Measurements from ENCODE around the gene FGGY.
"Not testable (repeated sequence)": the region's sequence is repeated elsewhere in the genome, so short reads cannot be mapped to it uniquely, and the experiment has no call there.

Gene FGGY

GRCh38 chr1:59598120-59598440, 301.2 kb downstream of the FGGY start:
- Histone ChIP-seq H2AFZ (ENCODE audit: low read depth, low read length) (no peak overlapping the region), H3K27me3 (ENCODE audit: insufficient read depth, low read length) (no peaks in the 10 kb centered on the region), H3K36me3 (ENCODE audit: insufficient read depth, low read length) (no peaks in the 10 kb centered on the region), H3K4me1 (ENCODE audit: insufficient read depth, low read length) (peaks cover 14% of the 10 kb centered on the region), H3K4me3 (ENCODE audit: low read length) (no peak overlapping the region), H3K9me3 (ENCODE audit: low read length) (no peaks in the 10 kb centered on the region)

GRCh38 chr1:59601041-59601441, 304.1 kb downstream of the FGGY start:
- no peak overlapping the region for H3K4me3 ChIP-seq (ENCODE audit: low read length)
- no peaks in the 10 kb centered on the region for H3K9me3 ChIP-seq (ENCODE audit: low read length)
- no peaks in the 10 kb centered on the region for H3K36me3 ChIP-seq (ENCODE audit: insufficient read depth, low read length)
- peaks cover 16% of the 10 kb centered on the region for H3K4me1 ChIP-seq (ENCODE audit: insufficient read depth, low read length)
- no peak overlapping the region for H2AFZ ChIP-seq (ENCODE audit: low read depth, low read length)
- no peaks in the 10 kb centered on the region for H3K27me3 ChIP-seq (ENCODE audit: insufficient read depth, low read length)

DNA sequence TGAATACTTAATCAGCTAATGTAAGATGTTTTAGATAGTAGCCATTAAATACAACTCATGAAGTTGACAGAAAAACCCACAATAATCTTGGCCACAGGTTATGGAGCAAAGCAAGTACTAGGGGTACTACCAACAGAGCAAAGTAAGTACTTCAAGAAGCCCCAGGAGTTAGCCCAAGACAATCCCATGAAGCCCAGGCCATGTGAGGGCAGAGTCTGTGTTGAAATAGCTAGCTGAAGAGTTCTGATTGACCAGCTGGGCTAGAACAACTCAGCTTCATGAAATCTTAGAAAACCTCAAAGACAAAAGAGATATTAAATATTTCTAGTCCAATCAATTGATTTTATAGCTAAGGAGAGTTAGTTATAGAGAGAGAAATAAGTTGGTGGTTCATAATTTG, 304.9 kb downstream of the FGGY start:
- Histone ChIP-seq H3K36me3 (ENCODE audit: insufficient read depth, low read length) (no peaks in the 10 kb centered on the region), H3K4me1 (ENCODE audit: insufficient read depth, low read length) (peaks cover 8% of the 10 kb centered on the region), H3K27me3 (ENCODE audit: insufficient read depth, low read length) (no peaks in the 10 kb centered on the region), H2AFZ (ENCODE audit: low read depth, low read length) (no peak overlapping the region), H3K9me3 (ENCODE audit: low read length) (no peaks in the 10 kb centered on the region), H3K4me3 (ENCODE audit: low read length) (no peak overlapping the region)

DNA sequence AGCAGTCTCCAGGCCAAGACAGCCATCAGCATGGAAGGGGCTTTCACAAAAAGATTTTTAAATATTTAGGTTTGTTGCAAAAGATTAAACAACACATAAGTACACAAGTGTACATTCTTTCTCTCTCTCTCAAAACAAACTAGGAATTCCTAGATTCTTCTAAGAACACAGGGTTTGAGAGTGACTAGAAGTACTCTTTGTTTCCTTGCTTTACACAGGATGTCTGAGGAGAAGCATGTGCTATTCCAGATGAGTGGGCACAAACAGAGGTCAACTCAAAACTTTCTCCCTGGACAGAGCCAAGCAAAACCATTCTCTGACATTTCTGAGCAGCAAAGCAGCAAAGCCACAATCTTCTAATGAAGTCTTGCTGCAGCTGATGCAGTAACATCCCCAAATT, 307.3 kb downstream of the FGGY start:
- Histone ChIP-seq H3K27me3 (ENCODE audit: insufficient read depth, low read length) (no peaks in the 10 kb centered on the region), H3K36me3 (ENCODE audit: insufficient read depth, low read length) (no peaks in the 10 kb centered on the region)

DNA sequence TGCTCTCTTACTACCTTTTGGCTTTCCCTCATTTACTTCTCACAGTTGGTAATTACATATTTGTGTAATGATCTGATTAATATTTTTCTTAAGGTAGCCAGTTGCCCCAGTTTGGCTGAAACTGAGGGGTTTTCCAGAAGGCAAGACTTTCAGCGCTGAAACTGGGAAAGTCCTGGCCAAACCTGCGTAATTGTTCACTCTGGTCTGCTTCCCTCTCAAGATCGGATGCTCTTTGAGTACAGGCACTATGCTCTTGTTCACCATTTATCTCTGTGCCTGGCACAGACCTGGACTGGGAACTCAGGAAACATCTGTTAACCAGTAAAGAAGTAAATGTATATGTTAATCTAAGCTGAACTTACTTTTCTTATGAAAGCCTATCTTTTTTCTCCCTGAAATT, 308.3 kb downstream of the FGGY start:
- peaks cover 6% of the 10 kb centered on the region for H3K4me1 ChIP-seq (ENCODE audit: insufficient read depth, low read length)
- no peaks in the 10 kb centered on the region for H3K27me3 ChIP-seq (ENCODE audit: insufficient read depth, low read length)
- H3K36me3 ChIP-seq (ENCODE audit: insufficient read depth, low read length) = no peaks in the 10 kb centered on the region
- H3K9me3 ChIP-seq (ENCODE audit: low read length) = peaks cover 8% of the 10 kb centered on the region
- no peak overlapping the region for H3K4me3 ChIP-seq (ENCODE audit: low read length)
- H2AFZ ChIP-seq (ENCODE audit: low read depth, low read length) = no peak overlapping the region

More for the DNA sequence above, 307.3 kb downstream of the FGGY start:
- no peak overlapping the region for H2AFZ ChIP-seq (ENCODE audit: low read depth, low read length)
- no peak overlapping the region for H3K4me3 ChIP-seq (ENCODE audit: low read length)
- peaks cover 6% of the 10 kb centered on the region for H3K9me3 ChIP-seq (ENCODE audit: low read length)
- H3K4me1 ChIP-seq (ENCODE audit: insufficient read depth, low read length) = peaks cover 6% of the 10 kb centered on the region

DNA sequence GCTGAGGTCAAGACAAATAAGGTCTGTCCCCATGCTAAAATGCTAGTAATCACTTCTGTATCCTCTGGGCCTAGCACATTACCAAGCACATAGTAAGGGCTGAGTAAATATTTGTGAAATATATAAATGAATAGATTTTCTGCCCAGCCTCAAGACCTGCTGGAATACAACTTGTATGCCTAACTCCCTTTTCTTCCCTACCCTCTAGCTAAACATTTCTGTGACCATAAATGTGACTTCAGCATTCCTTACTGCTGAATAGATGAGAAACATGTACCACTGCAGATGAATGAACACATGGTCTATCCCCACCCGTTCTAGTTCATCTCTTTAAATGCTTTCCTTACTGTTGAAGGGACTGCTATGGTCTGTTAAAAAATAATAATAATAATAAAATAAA, 308.9 kb downstream of the FGGY start:
- Histone ChIP-seq H3K9me3 (ENCODE audit: low read length) (peaks cover 12% of the 10 kb centered on the region), H3K4me1 (ENCODE audit: insufficient read depth, low read length) (peaks cover 6% of the 10 kb centered on the region), H3K27me3 (ENCODE audit: insufficient read depth, low read length) (no peaks in the 10 kb centered on the region), H3K36me3 (ENCODE audit: insufficient read depth, low read length) (no peaks in the 10 kb centered on the region), H2AFZ (ENCODE audit: low read depth, low read length) (no peak overlapping the region), H3K4me3 (ENCODE audit: low read length) (no peak overlapping the region)

DNA sequence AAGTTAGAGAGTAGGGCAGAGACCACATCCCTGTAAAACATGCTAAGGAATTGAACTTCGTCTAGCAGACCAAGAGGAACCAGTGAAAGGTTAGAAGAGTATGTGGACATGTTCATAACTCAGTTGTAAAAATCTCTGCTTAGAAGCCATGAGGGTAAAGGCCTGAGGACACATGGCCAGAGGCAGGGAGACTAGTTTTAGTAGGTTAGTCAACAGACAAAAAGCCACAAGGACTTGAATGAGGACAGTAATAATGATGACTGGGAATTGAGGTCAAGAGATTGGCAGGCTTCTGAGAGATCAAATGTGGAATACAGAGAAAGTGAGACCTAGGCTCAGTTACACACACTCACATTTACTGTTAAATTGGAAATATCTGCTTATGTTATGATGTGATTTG, 312.4 kb downstream of the FGGY start:
- no peaks in the 10 kb centered on the region for H3K36me3 ChIP-seq (ENCODE audit: insufficient read depth, low read length)
- H3K4me1 ChIP-seq (ENCODE audit: insufficient read depth, low read length) = peaks cover 3% of the 10 kb centered on the region
- H3K4me3 ChIP-seq (ENCODE audit: low read length) = no peak overlapping the region
- no peaks in the 10 kb centered on the region for H3K27me3 ChIP-seq (ENCODE audit: insufficient read depth, low read length)
- peaks cover 15% of the 10 kb centered on the region for H3K9me3 ChIP-seq (ENCODE audit: low read length)
- H2AFZ ChIP-seq (ENCODE audit: low read depth, low read length) = no peak overlapping the region

- peaks cover 15% of the 10 kb centered on the region for H3K9me3 ChIP-seq (ENCODE audit: low read length)
- H3K4me1 ChIP-seq (ENCODE audit: insufficient read depth, low read length); H3K27me3 ChIP-seq (ENCODE audit: insufficient read depth, low read length); H3K4me3 ChIP-seq (ENCODE audit: low read length); H3K36me3 ChIP-seq (ENCODE audit: insufficient read depth, low read length); H2AFZ ChIP-seq (ENCODE audit: low read depth, low read length): not testable (repeated sequence)
Measured at GRCh38 chr1:59610499-59610898, 313.6 kb downstream of the FGGY start.

GRCh38 chr1:59617434-59617833, 320.5 kb downstream of the FGGY start:
- Histone ChIP-seq H3K4me3 (ENCODE audit: low read length) (no peak overlapping the region), H3K4me1 (ENCODE audit: insufficient read depth, low read length) (peaks cover 8% of the 10 kb centered on the region), H3K27me3 (ENCODE audit: insufficient read depth, low read length) (no peaks in the 10 kb centered on the region), H3K36me3 (ENCODE audit: insufficient read depth, low read length) (no peaks in the 10 kb centered on the region), H3K9me3 (ENCODE audit: low read length) (no peaks in the 10 kb centered on the region), H2AFZ (ENCODE audit: low read depth, low read length) (no peak overlapping the region)

GRCh38 chr1:59619557-59619956, 322.7 kb downstream of the FGGY start:
- no peak overlapping the region for H2AFZ ChIP-seq (ENCODE audit: low read depth, low read length)
- no peaks in the 10 kb centered on the region for H3K27me3 ChIP-seq (ENCODE audit: insufficient read depth, low read length)
- H3K4me3 ChIP-seq (ENCODE audit: low read length) = no peak overlapping the region
- H3K36me3 ChIP-seq (ENCODE audit: insufficient read depth, low read length) = no peaks in the 10 kb centered on the region
- H3K4me1 ChIP-seq (ENCODE audit: insufficient read depth, low read length) = peaks cover 8% of the 10 kb centered on the region
- H3K9me3 ChIP-seq (ENCODE audit: low read length) = no peaks in the 10 kb centered on the region

DNA sequence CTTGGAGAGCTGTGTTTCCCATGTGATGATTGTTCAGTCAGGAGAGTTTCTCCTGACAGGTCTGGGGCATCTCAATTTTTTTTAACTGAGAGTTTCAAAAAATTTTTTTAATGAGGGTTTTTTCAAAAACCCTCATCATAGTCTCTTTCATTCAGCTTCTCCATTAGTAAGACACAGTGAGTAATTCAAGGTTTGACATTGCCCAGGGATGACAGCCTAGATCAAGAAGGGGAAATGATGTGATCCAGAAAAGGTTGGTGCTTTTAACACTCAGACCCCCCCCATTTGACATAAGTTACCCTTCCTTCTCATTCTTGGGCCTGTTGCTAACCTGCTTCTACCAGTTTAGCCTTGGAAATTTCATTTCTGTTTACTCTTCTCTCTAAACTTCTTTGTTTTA, 328.5 kb downstream of the FGGY start:
- Histone ChIP-seq H3K27me3 (ENCODE audit: insufficient read depth, low read length) (no peaks in the 10 kb centered on the region), H3K4me3 (ENCODE audit: low read length) (no peak overlapping the region), H3K9me3 (ENCODE audit: low read length) (no peaks in the 10 kb centered on the region), H3K36me3 (ENCODE audit: insufficient read depth, low read length) (no peaks in the 10 kb centered on the region), H3K4me1 (ENCODE audit: insufficient read depth, low read length) (no peaks in the 10 kb centered on the region), H2AFZ (ENCODE audit: low read depth, low read length) (no peak overlapping the region)

DNA sequence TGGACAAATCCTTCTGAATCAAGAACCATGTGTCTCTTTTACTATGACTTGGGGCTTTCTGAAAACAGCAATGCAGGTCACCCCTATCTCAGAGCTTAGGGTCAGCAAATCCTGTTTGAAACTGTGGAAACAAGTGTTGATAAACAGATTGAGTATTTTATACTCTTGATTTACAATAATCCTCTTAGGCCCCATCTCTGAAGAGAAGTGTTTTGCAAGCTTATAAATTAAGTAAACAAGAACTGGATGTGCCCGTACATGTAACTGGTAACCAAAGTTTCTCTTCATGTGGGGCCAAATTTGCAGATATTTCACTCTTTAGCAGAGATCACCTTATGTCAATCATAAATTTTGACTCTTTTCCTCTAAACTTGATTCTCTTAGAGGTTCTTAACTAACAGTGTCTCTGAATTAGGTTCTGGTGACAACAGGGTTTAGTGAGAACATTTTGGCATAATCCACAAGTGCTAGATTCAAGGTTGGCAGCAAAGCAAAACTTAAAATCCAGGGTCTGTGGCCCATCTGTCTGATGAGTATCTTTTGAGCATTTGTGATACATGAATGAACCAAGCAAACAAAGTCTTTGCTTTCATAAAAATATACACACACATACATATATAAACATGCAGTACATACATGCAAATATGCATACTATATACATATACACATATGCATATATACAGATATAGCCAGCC, 334.8 kb downstream of the FGGY start:
- Histone ChIP-seq H3K4me1 (ENCODE audit: insufficient read depth, low read length) (no peaks in the 10 kb centered on the region), H2AFZ (ENCODE audit: low read depth, low read length) (no peak overlapping the region), H3K4me3 (ENCODE audit: low read length) (no peak overlapping the region), H3K27me3 (ENCODE audit: insufficient read depth, low read length) (no peaks in the 10 kb centered on the region), H3K9me3 (ENCODE audit: low read length) (no peaks in the 10 kb centered on the region), H3K36me3 (ENCODE audit: insufficient read depth, low read length) (no peaks in the 10 kb centered on the region)

GRCh38 chr1:59635097-59635496, 338.2 kb downstream of the FGGY start:
- H3K9me3 ChIP-seq (ENCODE audit: low read length) = no peaks in the 10 kb centered on the region
- H3K27me3 ChIP-seq (ENCODE audit: insufficient read depth, low read length) = no peaks in the 10 kb centered on the region
- H2AFZ ChIP-seq (ENCODE audit: low read depth, low read length) = no peak overlapping the region
- no peak overlapping the region for H3K4me3 ChIP-seq (ENCODE audit: low read length)
- no peaks in the 10 kb centered on the region for H3K36me3 ChIP-seq (ENCODE audit: insufficient read depth, low read length)
- peaks cover 13% of the 10 kb centered on the region for H3K4me1 ChIP-seq (ENCODE audit: insufficient read depth, low read length)

DNA sequence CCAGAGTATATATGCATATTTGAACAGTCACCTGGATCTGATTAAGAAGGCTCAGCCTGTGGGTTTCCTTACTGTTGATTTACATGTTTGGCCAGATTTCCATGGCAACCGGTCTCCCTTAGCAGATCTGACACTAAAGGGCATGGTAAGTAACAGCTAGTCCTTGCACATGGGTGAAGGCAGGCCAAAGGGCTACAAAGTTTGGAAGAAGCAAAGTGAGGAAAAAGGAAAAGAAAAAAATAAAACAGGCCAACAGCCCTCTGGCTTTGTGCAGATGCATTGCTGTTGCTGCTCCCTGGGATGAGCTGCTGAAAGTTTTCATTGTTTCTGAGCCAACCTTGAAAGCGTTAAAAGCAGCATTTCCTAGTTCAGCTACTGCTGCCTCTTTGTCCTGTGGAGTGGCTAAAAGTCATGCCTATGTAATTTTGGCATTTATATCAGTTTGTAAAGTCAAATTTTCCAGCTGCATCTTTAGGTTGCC, 341.4 kb downstream of the FGGY start:
- H3K4me3 ChIP-seq (ENCODE audit: low read length) = no peak overlapping the region
- H2AFZ ChIP-seq (ENCODE audit: low read depth, low read length) = no peak overlapping the region
- peaks cover 13% of the 10 kb centered on the region for H3K4me1 ChIP-seq (ENCODE audit: insufficient read depth, low read length)
- no peaks in the 10 kb centered on the region for H3K9me3 ChIP-seq (ENCODE audit: low read length)
- no peaks in the 10 kb centered on the region for H3K36me3 ChIP-seq (ENCODE audit: insufficient read depth, low read length)
- no peaks in the 10 kb centered on the region for H3K27me3 ChIP-seq (ENCODE audit: insufficient read depth, low read length)
